Measurements from ENCODE around the gene KCNN3. TPM values are rescaled to one million over a fixed set of nuclear protein-coding genes. Genes with fewer than 3 reads are reported as not detected.

The KCNN3 gene
- total and polyA plus RNA-seq, 2 of the 13 experiments (the other 11 are each of a cell fraction or from before 2014, with no cell fraction given) = not detected

DNA sequence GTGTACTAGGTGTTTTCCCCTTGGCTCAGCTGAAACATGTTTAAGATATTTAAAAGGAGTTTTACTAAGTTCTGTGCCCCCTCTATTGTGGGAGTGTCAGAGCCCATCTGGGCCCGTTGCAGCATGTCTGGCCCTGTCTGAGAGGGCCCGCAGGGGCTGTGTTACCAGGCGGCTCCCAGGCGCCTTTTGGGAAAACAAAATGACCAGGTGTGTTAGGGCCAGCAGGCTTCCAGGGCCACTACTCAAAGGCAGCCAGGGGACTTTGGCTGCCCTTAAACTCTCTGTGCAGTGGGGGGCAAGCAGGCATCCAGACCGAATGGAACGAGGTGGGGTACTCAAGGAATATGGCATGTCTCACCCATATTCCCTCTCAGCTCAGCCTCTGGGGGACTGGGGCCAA is 111.7 kb downstream of the KCNN3 start (continued):
- TF ChIP-seq, protein P1, sequence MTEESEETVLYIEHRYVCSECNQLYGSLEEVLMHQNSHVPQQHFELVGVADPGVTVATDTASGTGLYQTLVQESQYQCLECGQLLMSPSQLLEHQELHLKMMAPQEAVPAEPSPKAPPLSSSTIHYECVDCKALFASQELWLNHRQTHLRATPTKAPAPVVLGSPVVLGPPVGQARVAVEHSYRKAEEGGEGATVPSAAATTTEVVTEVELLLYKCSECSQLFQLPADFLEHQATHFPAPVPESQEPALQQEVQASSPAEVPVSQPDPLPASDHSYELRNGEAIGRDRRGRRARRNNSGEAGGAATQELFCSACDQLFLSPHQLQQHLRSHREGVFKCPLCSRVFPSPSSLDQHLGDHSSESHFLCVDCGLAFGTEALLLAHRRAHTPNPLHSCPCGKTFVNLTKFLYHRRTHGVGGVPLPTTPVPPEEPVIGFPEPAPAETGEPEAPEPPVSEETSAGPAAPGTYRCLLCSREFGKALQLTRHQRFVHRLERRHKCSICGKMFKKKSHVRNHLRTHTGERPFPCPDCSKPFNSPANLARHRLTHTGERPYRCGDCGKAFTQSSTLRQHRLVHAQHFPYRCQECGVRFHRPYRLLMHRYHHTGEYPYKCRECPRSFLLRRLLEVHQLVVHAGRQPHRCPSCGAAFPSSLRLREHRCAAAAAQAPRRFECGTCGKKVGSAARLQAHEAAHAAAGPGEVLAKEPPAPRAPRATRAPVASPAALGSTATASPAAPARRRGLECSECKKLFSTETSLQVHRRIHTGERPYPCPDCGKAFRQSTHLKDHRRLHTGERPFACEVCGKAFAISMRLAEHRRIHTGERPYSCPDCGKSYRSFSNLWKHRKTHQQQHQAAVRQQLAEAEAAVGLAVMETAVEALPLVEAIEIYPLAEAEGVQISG (CRISPR knock-in tag; IDR thresholded peaks at IDR 0.05) = no peak
- TF ChIP-seq BRCA1 (CRISPR knock-in tag; IDR thresholded peaks at IDR 0.05) (no peak), ZNF556 (CRISPR knock-in tag; IDR thresholded peaks at IDR 0.05; ENCODE audit: borderline replicate concordance) (no peak), ZNF282 (IDR thresholded peaks at IDR 0.05; ENCODE audit: partially characterized antibody) (no peak)

DNA sequence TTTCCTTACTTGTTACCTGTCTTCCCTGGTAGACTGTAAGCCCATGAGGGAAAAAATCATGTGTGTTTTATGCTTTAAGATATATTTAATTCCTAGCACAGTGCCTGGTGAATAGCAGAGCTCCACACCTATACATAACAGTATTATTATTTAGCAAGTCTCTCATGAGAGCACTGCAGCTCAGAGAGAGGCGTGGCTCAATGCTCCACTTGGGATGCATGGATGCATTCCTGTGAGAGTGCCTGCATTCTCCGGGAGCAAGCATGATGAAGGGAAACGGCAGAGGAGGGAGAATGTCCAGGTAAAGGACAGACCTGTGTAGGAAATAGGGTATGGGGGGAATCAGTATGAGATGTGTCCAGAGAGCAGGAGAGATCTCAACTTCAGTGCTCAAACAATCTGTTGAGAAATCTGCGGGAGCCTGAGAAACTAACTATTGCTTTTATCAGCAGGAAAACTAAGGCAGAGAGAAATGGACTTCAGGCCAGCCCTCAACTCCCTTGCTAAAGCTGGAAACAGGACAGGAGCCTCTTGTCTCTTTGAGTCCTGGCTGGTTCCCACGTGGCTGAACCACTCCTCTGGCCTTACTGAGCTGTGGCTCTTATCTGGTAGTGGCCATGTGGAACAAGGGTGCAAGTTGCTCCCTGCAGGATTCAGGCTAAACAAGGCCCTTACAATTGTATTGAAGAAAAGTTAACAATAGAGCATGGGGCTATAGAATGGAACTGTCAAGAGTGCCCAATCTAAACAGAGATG is 113.1 kb downstream of the KCNN3 start:
- DNase-seq (ENCODE audit: low spot score) (no peak), ATAC-seq (no peak), FAIRE-seq (no peak)
- Histone ChIP-seq H3K36me3 (replicated peaks in 1 of 2; ENCODE audit: control insufficient read depth in 1 of 2, insufficient read depth in 2 of 2, low read length in 2 of 2) (no peaks in the 10 kb centered on the region), H3K27ac (ENCODE audit: extremely low read length, insufficient read depth, low read length) (no peak overlapping the region), H3K9ac (ENCODE audit: insufficient read depth, low read depth, low read length) (no peak overlapping the region), H2AFZ (ENCODE audit: low read length) (no peak overlapping the region), H3K9me3 (ENCODE audit: low read length) (no peaks in the 10 kb centered on the region), H3K27me3 (ENCODE audit: control insufficient read depth in 1 of 2, insufficient read depth in 2 of 2, low read length in 2 of 2) (peaks cover 0 to 17% of the 10 kb centered on the region in 2 experiments; a peak in 2 of 5 replicates), H3K4me3 (replicated peaks in 1 of 3; ENCODE audit: insufficient read depth in 1 of 3, low read depth in 2 of 3, low read length in 3 of 3) (no peak overlapping the region), H4K20me1 (ENCODE audit: insufficient read depth, low read length) (no peaks in the 10 kb centered on the region), H3K79me2 (ENCODE audit: insufficient read depth, low read length) (no peaks in the 10 kb centered on the region), H3K4me1 (ENCODE audit: insufficient read depth, low read length) (no peaks in the 10 kb centered on the region), H3K4me2 (ENCODE audit: low read depth, low read length) (no peak overlapping the region)
- ChIA-PET CTCF (ENCODE audit: low intra/inter-chr PET ratio, low total read pairs) (no interaction called here), POLR2A (no interaction called here)
- intact Hi-C loops (cut with micrococcal nuclease; ENCODE audit: unreplicated experiment) (no loop called here), in situ Hi-C loops (cut with HindIII; ENCODE audit: extremely low pct_ligation_motif_present, low pct_unique_long_range_greater_than_20kb) (loop anchor here (10.0 kb wide), 1 partner anchor 92 kb away; no protein-coding TSS in a partner anchor)
- 7% methylated on average over 5 of the region's 5 CpGs for WGBS (ENCODE audit: low lambda C conversion rate)
- TF ChIP-seq HDAC6 (IDR thresholded peaks at IDR 0.05; ENCODE audit: low read depth, low read length) = no peak
- TF ChIP-seq, protein P2, sequence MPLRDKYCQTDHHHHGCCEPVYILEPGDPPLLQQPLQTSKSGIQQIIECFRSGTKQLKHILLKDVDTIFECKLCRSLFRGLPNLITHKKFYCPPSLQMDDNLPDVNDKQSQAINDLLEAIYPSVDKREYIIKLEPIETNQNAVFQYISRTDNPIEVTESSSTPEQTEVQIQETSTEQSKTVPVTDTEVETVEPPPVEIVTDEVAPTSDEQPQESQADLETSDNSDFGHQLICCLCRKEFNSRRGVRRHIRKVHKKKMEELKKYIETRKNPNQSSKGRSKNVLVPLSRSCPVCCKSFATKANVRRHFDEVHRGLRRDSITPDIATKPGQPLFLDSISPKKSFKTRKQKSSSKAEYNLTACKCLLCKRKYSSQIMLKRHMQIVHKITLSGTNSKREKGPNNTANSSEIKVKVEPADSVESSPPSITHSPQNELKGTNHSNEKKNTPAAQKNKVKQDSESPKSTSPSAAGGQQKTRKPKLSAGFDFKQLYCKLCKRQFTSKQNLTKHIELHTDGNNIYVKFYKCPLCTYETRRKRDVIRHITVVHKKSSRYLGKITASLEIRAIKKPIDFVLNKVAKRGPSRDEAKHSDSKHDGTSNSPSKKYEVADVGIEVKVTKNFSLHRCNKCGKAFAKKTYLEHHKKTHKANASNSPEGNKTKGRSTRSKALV (CRISPR knock-in tag; IDR thresholded peaks at IDR 0.05) = no peak
- TF ChIP-seq, protein P3, sequence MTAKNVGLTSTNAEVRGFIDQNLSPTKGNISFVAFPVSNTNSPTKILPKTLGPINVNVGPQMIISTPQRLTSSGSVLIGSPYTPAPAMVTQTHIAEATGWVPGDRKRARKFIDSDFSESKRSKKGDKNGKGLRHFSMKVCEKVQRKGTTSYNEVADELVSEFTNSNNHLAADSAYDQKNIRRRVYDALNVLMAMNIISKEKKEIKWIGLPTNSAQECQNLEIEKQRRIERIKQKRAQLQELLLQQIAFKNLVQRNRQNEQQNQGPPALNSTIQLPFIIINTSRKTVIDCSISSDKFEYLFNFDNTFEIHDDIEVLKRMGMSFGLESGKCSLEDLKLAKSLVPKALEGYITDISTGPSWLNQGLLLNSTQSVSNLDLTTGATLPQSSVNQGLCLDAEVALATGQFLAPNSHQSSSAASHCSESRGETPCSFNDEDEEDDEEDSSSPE (CRISPR knock-in tag; IDR thresholded peaks at IDR 0.05) = no peak
- no peak for TF ChIP-seq ZNF468 (CRISPR knock-in tag; IDR thresholded peaks at IDR 0.05)
- no peak for TF ChIP-seq ZNF713 (CRISPR knock-in tag; IDR thresholded peaks at IDR 0.05)
- TF ChIP-seq PHF5A (CRISPR knock-in tag; IDR thresholded peaks at IDR 0.05; ENCODE audit: low read depth, unreplicated experiment) = no peak
- no TSS peak for BruUV-seq (replicated peaks)

All from HepG2 (cell line).